DMS 273 treated with DMSO at 0.1 percent for 48 hours (cell line): ENCODE data around the gene CLMN.

ENCODE experiments used
- DNase-seq: peaks from one replicate; lab custom pipeline; 2025; lab: John Stamatoyannopoulos, UW

Gene CLMN

DNA sequence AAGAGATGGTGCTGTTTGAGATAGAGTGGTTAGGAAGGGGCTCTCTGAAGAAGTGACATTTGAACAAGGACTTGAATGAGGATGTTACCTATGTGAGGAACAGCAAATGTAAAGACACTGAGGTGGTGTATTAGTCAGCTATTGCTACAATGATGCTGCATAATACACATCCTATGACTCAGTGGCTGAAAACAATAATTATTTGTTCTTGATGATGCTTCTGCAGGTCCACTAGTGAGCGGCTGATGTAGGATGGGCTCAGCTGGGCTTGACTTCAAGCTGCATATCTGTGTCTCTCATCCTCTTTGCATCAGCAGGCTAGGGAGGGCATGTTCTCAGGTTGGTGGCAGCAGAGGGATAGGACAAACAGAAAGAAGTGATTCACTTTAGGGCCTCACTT, 21.4 kb upstream of the CLMN start:
- DNase-seq: no peak

DNA sequence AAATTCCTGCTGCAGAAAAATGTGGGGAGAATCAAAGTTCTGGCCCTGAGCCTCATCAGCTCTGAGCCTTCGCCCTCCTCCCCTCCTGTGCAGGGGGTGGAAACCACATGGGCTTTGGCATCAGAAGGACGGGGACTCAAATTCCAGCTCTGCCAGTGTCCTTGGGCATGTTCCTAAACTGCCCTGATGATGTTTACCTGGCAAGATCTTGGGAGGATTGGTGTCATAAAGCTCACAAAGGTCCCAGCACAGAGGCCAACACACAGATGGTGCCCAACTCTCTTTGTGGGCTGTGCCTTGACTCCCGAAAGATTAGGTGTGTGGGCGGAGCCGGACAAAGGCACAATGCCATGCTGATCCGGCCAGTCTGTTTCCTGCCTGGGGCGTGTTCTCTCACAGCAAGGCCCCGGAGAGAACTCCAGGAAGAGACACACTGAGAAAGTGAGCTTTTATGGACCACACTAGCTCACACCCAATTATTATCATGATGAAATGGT, 20.5 kb upstream of the CLMN start:
- no peak for DNase-seq

DNA sequence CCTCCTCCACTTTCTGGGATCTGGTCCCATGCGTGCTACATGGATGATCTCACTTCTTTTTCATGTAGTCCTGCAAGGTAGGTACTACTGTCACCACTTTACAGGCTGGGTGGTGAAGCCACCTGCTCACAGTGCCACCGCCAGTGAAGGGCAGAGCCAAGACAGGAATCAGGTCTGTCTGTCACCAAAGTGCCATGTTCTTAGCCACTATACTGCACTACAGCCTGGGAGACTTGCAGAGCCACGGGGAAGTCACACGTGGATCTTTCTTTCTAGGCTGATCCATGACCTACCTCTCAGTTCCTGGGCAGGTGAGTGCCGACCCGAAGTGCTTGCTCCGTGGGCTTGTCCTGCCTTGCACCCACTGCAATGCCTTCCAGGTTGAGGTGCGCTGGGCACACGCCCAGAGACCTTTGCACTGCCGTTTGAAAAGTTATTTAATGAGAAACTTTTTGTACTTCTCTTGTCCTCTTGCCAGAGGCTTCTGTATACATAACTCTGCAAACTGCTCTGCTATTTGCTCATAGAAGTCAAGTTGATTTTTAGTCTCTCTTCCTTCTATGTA, 19.7 kb upstream of the CLMN start:
- DNase-seq: no peak

DNA sequence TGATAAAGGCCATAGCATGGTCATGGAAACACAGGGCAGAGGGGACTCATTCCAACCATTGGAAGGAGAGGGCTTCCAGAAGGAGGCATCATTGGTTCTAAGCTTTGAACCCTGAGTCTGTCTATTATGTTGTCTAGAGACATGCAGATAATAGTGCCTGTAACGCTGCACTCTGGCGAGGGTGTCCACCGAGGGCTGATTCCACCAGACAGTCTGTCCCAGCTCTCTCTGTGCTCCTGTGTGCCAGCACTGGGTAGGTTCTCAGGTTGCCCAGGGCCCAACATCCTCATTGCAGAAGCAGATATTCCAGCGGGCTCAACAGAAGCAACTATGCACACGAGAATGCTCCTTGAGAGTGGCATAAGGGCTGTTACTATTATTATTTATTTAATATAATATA, 18.7 kb upstream of the CLMN start:
- no peak for DNase-seq

DNA sequence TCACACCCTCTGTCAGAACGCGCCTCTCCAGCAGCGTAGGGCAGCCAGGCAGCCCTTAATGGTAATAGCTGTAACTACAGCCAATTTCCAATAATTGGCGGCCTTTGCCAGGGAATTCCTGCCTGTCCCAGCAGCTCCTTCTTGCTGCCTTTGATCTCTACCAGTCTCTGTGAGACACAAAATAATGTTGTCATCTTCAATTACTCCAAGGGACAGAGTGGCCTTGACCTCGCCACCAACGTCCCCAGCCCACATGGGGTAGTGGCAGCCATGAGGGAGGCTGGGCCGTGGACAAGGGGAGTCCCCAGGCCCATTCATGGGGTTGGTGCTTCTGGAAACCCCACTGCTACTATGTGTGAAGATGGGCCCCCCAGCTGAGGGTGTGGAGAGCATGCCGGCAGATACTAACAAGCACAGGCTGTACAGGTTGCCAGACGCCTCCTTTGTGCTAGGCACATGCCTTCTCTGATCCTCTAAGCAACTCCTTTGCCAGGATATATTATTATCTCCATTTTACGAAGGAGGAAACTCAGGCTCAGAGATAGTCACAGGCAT, 17.4 kb upstream of the CLMN start:
- DNase-seq: no peak

DNA sequence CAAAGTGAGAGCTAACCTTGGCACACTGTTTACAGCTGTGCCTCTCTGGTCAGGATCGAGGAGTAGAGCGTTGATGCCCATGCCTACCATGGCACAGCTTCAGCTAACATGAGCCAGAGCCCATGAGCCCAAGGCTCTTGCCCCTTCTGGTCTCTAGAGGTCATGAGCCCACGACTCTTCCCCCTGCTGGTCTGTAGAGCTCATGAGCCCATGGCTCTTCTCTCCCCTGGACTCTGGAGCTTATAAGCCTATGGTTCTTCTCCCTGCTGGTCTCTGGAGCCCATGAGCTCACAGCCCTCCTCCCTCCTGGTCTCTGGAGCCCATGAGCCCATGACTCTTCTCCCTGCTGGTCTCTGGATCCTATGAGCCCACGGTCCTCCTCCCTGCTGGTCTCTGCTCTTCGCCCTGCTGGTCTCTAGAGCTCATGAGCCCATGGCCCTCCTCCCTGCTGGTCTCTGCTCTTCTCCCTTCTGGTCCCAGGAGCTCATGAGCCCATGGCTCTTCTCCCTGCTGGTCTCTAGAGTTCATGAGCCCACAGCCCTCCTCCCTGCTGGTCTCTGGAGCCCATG, 16.6 kb upstream of the CLMN start:
- no peak for DNase-seq

DNA sequence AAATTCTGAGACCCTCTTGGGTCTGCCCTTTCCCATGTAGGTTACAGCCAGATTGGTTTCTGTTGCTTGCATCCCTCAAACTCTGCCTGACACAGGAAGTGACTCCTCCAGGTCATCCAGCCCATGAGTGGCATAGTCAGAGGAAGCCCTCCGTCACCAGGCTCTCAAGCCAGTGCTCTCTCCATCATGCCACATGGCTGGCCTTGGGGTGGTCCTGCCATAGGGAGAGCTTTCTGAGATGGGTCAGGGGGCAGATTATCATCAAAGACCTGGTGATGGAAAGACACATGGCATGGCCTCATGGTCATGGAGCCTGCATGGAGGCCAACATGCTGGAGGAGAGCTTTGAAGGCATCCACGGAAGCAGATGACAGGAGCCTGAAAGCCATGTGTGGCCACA, 15.4 kb upstream of the CLMN start:
- no peak for DNase-seq

DNA sequence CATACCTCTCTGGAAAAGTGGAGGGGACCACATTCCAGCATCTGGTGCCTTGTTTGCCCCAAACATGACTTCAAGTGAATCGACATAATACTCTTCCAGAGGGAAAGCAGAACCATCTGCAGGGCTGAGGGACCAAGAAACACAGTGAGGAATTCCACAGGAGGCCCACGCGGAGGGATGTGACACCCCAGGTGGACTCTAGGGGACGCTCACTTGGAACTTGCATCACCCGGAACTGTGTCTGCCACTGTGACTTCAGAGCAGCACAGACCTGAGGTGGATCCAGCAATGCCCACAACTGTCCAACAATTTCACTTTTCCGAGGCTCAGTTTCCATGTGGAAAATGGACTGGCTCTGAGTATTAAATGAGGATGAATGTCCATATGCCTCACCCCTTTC, 14.3 kb upstream of the CLMN start:
- no peak for DNase-seq

DNA sequence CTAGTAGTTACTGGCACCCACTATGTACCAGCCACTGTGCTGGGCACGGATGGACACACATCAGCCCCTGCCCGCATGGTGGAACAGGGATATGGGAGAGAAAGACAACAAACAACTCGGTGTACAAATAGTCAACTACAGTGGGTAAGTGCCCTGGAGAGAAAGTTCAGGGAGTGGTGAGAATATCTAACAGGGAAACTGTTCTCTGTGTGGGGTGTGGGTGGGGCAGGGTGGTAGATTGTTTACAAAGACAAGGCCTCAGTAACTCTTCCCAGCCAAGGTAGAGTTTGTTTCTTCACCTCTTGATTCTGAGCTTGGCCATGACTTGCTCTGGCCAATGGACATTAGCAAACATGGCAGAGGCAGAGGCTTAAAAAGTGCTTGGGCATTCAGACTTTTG, 12.9 kb upstream of the CLMN start:
- DNase-seq: no peak

DNA sequence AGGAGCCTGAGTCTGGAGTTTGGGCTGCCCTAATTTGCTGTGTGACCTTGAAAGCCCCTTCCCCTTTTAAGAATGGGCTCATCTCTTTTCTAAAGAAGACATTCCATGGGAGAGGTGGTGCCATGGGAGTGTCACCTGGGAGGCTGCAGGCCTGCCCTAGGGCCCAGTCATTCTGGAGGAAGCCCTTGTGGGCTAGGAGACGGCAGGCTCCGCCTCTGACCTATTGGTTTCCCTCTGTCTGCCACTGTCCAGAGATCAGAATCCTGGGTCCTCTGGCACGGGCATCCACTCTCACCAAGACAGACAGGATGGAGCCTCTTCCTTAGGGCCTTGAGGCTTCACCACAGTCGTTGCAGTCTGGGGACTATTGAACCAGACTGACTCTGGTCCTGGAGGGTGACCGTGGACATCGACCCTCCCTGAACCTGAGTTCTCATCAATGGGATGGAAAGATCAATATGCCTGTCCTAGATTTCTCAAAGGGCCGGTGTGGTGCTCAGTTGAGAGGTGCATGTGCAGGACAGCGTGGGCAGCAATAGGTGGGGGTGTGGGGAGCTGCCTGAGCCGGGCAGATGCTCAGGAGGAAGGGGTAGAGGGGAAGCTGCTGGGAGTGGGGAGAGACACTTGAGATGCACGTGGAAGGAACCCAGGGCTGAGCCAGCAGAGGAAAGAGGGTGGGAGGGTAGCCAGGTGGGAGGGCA, 12.2 kb upstream of the CLMN start:
- no peak for DNase-seq

DNA sequence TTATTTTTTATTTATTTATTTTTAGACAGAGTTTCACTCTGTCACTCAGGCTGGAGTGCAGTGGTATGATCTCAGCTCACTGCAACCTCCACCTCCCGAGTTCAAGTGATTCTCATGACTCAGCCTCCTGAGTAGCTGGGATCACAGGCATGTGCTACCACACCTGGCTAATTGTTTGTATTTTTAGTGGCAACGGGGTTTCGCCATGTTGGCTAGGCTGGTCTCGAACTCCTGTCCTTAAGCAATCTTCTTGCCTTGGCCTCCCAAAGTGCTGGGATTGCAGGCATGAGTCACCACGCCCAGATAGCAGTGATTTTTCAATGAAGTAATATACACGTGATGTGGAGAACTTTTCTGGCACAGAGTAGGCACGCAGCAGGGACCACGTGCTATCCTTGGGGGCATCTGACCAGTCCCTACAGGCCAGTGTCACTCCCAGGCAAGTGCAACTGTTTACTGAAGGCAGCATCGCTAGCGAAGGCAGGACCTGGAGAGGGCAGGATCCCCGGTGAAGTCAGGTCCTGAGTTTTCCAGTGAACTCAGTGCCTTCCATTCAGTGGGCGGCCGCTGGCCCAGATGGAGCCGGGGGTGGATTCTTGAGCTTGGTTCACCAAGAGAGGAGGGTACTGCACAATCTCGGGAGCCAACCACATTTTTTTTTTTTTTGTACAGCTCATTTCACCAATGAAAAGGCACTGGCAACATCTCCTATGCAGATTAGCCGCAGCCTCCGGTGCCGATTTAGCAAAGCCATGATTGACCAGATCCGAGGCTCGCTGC, 11.1 kb upstream of the CLMN start:
- no peak for DNase-seq

DNA sequence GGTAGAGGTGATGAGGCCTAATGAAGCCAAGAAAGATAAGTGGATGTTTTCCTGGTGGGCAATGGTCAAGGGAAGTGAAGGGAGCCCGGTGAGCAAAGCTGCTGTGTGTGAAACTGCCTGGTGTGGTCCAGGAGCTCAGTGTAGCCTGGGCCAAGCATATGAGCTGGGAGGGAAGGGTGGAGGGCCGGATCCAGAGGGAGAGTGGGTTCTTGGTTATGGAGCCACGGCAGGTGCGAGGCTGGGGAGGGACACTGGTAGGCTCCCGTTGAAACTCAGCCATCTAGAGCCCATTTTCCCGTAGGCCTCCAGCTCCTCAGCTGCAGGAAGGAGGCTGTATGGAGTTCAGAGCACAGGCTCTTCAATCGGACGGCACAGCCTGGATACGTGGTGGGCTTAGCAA, 10.2 kb upstream of the CLMN start:
- no peak for DNase-seq

DNA sequence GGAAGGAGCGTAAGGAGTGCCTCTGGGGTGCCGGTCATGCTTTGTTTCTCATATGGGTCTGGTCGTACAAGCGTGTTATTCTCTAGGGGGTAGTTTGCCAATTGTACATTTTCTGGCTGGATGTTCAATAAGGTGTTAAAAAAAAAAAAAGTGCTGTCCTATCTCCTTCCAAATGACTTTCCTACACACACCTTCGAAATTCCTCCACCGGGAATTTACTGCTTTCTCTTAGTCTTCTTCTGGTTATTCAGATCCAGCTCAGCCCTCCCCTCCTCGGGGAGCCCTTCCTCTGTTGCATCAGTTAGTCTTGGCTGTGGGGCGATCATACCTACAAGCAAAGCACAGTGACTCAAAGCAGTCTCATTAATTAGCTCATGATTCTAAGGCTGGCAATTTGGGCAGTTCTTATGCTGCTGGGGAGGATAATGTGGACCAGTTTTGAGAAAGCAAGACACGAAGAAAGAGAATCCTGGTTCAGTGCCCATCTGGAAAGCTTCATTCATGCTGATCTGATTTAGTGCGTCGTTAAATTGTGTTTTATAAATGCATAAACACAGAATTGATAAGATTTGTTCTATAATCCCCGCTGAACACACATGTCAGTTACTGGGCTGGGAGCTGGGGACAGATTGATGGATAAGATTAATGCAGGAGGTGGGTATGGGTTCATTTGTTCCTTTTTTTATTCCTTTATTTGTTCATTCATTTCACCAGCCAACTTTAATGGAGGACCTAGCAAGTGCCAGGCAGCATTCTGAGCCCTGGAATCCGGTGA, 9.2 kb upstream of the CLMN start:
- DNase-seq: no peak

DNA sequence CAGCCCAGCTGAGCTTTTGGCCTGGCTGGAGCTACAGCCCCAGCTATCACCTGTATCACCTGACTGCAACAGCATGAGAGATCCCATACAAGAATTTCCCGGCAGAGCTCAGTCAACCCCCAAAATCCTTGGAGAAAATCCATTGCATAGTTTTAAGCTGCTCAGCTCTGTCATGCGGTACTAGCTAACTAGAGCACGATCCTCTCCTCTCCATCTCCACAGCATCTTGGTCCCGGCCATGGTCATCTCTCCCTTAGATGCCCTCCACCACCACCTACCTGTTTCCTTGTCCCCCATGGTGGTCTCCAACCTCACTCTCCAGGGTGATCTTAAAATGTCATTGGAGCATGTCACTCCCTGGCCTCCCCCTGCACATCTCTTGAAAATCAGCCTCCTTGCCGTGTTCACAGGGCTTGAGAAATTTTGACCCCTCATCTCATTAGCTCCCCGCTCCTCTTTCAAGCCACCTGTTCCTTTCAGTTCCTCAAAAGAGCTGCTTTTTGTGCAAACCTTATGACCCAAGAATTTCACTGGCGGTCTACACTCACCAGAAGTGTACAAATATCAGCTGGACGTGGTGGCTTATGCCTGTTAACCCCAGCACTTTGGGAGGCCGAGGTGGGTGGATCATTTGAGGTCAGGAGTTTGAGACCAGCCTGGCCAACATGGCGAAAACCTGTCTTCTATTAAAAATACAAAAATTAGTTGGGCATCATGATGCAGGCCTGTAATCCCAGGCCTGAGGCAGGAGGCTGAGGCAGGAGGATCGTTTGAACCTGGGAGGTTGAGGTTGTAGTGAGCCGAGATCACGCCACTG, 8.1 kb upstream of the CLMN start:
- no peak for DNase-seq

DNA sequence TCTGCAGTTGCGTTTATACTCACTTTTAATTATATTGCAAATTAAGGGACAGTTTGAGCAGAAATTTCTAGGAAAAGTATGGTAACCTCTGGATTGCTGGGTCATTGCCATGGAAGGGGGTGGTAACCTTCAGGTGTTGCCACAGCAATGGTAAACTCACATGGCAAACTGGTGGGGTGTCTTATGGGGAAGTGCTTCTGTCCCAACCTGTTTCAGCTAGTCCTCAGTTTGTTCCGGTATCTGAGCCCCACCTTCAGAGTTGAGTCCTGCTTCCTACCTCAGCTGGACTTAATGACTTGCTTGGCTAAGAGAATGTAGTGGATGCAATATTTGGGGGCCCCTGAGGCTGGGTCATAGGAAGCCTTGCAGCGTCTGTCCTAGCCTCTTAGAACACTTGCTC, 7.3 kb upstream of the CLMN start:
- DNase-seq: no peak

DNA sequence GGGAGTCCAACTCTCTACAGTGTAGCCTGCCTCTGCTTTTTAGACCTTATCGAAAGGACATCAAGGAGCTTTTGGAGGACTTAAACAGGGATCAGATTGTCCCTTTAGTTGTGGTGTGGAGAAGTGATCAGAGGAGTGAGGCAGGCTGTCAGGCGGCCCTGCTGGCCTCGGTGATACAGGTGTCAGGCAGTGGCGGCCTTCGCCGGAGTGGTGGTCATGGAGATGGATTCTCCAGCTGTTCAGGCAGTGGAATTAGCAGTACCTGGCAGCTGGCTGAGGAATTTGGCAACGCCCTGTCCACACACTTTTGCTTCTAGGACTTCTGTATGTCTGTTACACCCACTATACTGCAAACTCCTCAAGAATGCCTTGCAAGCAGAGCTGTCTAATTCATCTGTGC, 4.2 kb upstream of the CLMN start:
- DNase-seq: no peak

DNA sequence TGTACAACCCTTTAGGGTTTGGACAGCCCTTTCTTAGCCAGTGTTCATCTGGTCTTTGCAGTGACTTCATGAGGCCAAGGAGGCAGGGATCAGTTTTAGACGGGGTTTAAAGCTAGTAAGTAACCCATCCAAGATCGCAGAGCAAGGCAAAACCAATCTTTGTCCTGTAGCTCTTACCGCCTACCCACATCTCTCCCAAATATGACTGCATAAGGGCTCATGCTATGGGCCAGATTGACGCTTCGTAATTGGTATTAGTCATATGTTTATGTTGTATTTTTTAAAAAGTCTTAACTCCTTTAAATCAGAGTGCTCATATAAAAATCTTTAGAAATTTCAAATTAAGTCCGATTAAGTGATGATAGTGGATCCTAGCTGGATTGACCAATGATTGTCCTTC, 3.7 kb upstream of the CLMN start:
- no peak for DNase-seq

DNA sequence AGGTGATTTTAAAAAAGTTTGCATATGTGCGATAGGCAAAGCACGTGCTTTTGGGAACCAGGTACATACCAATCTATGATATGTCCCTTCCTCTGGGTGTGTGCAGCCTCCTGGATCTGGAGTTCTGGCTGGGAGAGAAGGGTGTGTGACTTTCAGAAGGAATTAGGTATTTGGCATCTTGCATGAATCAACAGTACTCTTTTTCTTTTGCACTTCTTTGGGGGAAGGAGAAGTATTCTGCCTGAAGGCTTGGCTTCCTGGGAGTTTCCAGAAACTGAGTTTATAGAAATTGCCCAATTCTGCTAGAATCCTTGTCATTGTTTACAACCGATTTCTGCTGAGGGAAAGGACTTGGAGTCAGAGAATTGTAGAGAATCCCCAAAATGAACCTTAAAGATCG, 2.9 kb upstream of the CLMN start:
- DNase-seq: no peak

DNA sequence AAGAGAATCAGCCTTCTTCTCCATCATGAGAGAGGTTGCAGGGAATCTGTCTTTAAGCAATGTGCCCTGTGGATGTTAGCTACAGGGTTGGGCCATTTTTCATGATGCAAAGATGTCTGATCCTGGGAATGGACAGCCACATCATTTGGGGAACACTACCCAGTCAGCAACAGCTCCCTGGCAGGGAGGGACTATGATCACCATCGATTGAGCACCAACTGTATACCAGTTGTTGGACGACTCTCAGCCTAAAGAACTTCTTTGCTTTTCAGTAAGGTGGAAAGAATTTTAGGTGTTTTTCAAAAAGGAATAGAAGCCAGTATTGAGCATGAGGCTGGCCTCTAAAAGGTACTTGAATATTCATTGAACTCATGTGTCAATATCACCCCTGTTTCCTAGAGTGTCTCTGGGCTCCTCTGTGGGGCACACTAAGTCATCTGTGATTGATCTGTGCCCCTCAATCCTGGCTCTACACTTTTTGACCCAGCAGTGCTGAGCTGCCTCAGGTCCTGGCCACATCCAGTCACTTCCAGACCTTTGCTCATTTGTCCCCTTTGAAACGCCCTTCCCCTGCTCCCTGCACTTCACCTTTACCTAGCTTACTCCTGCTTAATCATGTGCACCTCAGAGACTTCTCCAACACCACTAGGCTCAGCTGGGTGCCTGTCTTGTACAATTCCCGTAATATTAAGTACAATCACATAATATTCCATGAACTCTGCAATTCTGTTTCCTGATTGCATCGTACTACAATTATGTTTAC, 2.2 kb upstream of the CLMN start:
- no peak for DNase-seq

DNA sequence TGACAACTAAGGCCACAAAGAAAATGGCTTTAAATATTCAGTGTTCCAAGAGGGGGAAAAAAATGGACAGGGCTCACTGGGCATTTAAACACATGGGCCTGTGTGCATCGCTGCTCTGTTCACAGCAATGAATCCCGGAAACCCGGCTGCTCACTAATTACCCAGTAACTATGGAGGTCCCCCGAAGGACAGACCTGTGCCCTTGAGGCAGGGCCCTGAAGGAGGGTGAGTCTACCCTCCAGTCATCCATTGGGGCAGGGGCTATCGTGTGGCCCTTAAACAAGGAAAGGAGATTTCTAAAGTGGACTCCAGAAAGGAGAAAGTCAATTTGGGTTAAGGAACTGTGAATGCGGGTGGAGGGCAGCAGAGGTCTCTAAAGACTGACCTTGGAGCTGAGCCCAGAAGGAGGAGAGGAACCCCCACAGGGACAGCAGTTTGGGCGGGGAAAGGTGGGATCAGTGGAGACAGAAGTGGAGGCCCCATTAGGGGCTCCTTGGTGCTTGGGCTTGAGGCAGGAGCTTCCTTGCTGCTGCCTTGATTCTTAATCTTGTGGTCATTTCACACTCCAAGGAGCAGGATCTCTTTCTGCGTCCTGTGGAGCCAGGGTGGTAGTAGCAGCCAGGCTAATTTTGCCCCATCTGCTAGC, 1.4 kb upstream of the CLMN start:
- no peak for DNase-seq
